K562 (cell line): ENCODE measurements around the gene AGL. TPM values are rescaled to one million over a fixed set of nuclear protein-coding genes. Genes with fewer than 3 reads are reported as not detected.

Source experiments
- C11orf30 ChIP-seq: fragments of 450-650 bp; IDR thresholded peaks from 2 replicates; pipeline ENCODE4 v1.6.1; 2016; ENCODE audit warnings: low read depth, mild to moderate bottlenecking
- CBX1 ChIP-seq: sonication (generic); IDR thresholded peaks from 2 replicates; pipeline ENCODE4 v1.6.1; 2016; ENCODE audit warnings: antibody characterized with exemption, low read depth, mild to moderate bottlenecking
- ESRRB ChIP-seq: fragments of 250-450 bp; sonication (Bioruptor Pico); IDR thresholded peaks from 2 replicates; pipeline ENCODE4 v1.5.0; 2020; ENCODE audit warnings: mild to moderate bottlenecking, moderate library complexity, borderline replicate concordance
- HDAC2 ChIP-seq: fragments of 450-650 bp; IDR thresholded peaks from 2 replicates; pipeline ENCODE4 v1.6.1; 2016; ENCODE audit warnings: mild to moderate bottlenecking
- LCOR ChIP-seq: sonication (generic); formaldehyde crosslinking; IDR thresholded peaks from 2 replicates; pipeline ENCODE4 v1.8.0; 2022; ENCODE audit warnings: mild to moderate bottlenecking, missing genetic modification reagents
- NFE2L1 ChIP-seq: fragments of 450-650 bp; IDR thresholded peaks from 2 replicates; pipeline ENCODE4 v1.6.1; 2016; ENCODE audit warnings: missing genetic modification characterization, low read depth, mild to moderate bottlenecking, missing compliant biosample characterization, moderate library complexity, borderline replicate concordance
- PRMT5 ChIP-seq: sonication (generic); formaldehyde crosslinking; IDR thresholded peaks from 2 replicates; pipeline ENCODE4 v1.5.0; 2020; ENCODE audit warnings: missing genetic modification reagents
- RB1 ChIP-seq: fragments of 450-650 bp; IDR thresholded peaks from 2 replicates; pipeline ENCODE4 v1.6.1; 2017; ENCODE audit warnings: low read depth, mild to moderate bottlenecking
- SMARCA5 ChIP-seq: fragments of 450-650 bp; IDR thresholded peaks from 2 replicates; pipeline ENCODE4 v1.6.1; 2016
- SP1 ChIP-seq: sonication (generic); formaldehyde crosslinking; IDR thresholded peaks from 2 replicates; pipeline ENCODE4 v1.8.1; 2022; ENCODE audit warnings: mild to moderate bottlenecking, missing genetic modification reagents
- SREBF1 ChIP-seq: fragments of 150-350 bp; IDR thresholded peaks from 2 replicates; pipeline ENCODE4 v1.6.1; 2014; ENCODE audit warnings: antibody characterized with exemption, low read depth, low read length, borderline replicate concordance
- U2AF2 ChIP-seq: fragments of 200-400 bp; formaldehyde crosslinking; optimal IDR thresholded peaks from 2 replicates; pipeline ENCODE3; 2017; ENCODE audit warnings: low read depth, mild to moderate bottlenecking, low read length
- ZBTB12 ChIP-seq: fragments of 250-450 bp; sonication (Bioruptor Pico); IDR thresholded peaks from 2 replicates; pipeline ENCODE4 v1.4.0; 2020
- ZBTB17 ChIP-seq: fragments of 450-650 bp; formaldehyde crosslinking; IDR thresholded peaks from 2 replicates; pipeline ENCODE4 v1.4.0; 2020; ENCODE audit warnings: mild to moderate bottlenecking
- ZC3H8 ChIP-seq: fragments of 450-650 bp; IDR thresholded peaks from 2 replicates; pipeline ENCODE4 v1.6.1; 2017
- ZNF121 ChIP-seq: sonication (generic); formaldehyde crosslinking; conservative IDR thresholded peaks from 2 replicates; pipeline ENCODE4 v1.8.0; 2022; ENCODE audit warnings: missing genetic modification reagents
- ZNF707 ChIP-seq: fragments of 250-450 bp; sonication (Bioruptor Pico); conservative IDR thresholded peaks from 2 replicates; pipeline ENCODE4 v1.8.0; 2022; ENCODE audit warnings: inconsistent platforms, mild to moderate bottlenecking, moderate library complexity
- ZNF766 ChIP-seq: fragments of 200-800 bp; sonication (Bioruptor generic); conservative IDR thresholded peaks from 2 replicates; pipeline ENCODE4 v1.6.1; 2016; ENCODE audit warnings: missing genetic modification characterization, missing compliant biosample characterization
- polyA plus RNA-seq, 8 experiments: library from polyadenylated mRNA; depleted of rRNA in 4 of 8; stranded (reverse) in 5 of 8; unstranded in 3 of 8; fragments of >200 nt; fragmentation: Nextera tagmentation in 2 of 8; fragmentation: Illumina TruSeq in 1 of 8; extraction: Ambion mirVana in 2 of 8; extraction: Trizol in 1 of 8; gene quantifications; 2 replicates each; pipeline versions ENCODE4 v1.2.1 to v1.2.3, GENCODE V29; 2011 to 2014; ENCODE audit warnings: inconsistent platforms in 1 of 8, missing spikeins in 1 of 8
- total RNA-seq, 7 experiments: library from RNA; depleted of rRNA in 6 of 7; stranded (reverse); fragments of >200 nt in 6 of 7; fragmentation: Illumina TruSeq in 2 of 7; extraction: Trizol in 2 of 7; gene quantifications; 2 replicates each; pipeline versions ENCODE4 v1.2.1 to v1.2.3, GENCODE V29; 2011 to 2021; ENCODE audit warnings: low replicate concordance in 1 of 7
- TF ChIP-seq, protein P1 (sequence below): fragments of 250-450 bp; sonication (Bioruptor Pico); IDR thresholded peaks from 2 replicates; pipeline ENCODE4 v1.4.0; 2020
- TF ChIP-seq, protein P2 (sequence below): sonication (generic); formaldehyde crosslinking; IDR thresholded peaks from 2 replicates; pipeline ENCODE4 v1.8.1; 2022; ENCODE audit warnings: missing genetic modification reagents

Gene AGL
- total and polyA plus RNA-seq, 9 of the 15 experiments (the other 6 are each of a cell fraction or from before 2014, with no cell fraction given), result 6.3 to 20.4 (median 12.4) TPM

DNA sequence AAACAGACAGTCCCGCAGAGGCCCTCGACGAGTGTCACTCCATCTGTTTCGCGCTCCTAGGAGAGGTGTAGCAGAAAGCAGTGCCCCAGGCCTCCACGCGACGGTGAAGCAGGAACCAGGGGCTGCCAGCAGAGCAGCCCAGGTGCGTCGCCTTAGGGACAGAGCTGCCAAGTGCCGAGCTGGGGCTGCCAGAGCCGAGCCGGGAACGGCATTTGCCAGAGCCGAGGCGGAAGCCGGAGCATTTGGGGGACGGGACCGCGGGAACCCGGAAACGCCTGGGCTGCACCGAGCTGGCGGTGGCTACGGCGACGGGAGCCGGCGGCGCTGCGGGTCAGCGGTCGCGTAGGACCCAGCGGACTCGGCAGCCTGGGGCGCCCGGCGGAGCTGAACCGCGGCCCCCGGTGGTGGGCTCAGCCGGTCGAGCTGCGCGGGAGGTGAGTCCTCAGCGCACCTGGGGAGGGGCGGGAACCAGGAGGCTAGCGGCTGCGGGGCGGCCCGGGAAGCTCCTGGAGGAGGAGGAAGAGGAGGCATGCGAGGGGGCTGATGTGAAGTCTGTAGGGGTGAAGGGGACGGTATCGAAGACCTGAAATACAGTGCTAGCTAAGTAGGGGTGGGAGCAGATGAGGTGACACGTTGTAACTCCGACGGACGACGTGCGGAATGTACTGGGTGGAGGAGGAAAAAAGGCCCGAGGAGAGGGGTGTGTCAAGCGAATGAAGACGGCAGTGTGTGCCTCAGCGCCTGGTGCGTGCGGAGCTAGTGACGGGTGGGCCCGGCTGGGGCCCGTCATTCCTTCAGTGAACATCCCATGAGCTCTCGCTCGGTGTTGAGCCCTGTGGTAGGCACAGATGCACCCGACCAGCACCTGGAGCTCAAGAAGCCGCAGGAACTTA, 119.8 kb downstream of the AGL start, which contains the start of gene SLC35A3 (continued):
- TF ChIP-seq ZNF707 (CRISPR knock-in tag) (no peak), CBX1 (peak; percentile 97), SP1 (peak; percentile 73; the same call in 1 of the 2 replicates), SREBF1 (no peak), LCOR (CRISPR knock-in tag) (peak; percentile 73; the same call in 1 of the 2 replicates), SMARCA5 (no peak), NFE2L1 (tag) (no peak), ZBTB12 (CRISPR knock-in tag) (no peak), ZBTB17 (CRISPR knock-in tag) (peak; percentile 63; the same call in 1 of the 2 replicates), ESRRB (CRISPR knock-in tag) (no peak), ZNF766 (peak; percentile 38; the same call in 1 of the 2 replicates), RB1 (peak; percentile 96), HDAC2 (no peak), PRMT5 (peak; percentile 41; the same call in 1 of the 2 replicates), U2AF2 (no peak), C11orf30 (peak; percentile 93), ZNF121 (CRISPR knock-in tag) (no peak), ZC3H8 (no peak)
- TF ChIP-seq, protein P1, sequence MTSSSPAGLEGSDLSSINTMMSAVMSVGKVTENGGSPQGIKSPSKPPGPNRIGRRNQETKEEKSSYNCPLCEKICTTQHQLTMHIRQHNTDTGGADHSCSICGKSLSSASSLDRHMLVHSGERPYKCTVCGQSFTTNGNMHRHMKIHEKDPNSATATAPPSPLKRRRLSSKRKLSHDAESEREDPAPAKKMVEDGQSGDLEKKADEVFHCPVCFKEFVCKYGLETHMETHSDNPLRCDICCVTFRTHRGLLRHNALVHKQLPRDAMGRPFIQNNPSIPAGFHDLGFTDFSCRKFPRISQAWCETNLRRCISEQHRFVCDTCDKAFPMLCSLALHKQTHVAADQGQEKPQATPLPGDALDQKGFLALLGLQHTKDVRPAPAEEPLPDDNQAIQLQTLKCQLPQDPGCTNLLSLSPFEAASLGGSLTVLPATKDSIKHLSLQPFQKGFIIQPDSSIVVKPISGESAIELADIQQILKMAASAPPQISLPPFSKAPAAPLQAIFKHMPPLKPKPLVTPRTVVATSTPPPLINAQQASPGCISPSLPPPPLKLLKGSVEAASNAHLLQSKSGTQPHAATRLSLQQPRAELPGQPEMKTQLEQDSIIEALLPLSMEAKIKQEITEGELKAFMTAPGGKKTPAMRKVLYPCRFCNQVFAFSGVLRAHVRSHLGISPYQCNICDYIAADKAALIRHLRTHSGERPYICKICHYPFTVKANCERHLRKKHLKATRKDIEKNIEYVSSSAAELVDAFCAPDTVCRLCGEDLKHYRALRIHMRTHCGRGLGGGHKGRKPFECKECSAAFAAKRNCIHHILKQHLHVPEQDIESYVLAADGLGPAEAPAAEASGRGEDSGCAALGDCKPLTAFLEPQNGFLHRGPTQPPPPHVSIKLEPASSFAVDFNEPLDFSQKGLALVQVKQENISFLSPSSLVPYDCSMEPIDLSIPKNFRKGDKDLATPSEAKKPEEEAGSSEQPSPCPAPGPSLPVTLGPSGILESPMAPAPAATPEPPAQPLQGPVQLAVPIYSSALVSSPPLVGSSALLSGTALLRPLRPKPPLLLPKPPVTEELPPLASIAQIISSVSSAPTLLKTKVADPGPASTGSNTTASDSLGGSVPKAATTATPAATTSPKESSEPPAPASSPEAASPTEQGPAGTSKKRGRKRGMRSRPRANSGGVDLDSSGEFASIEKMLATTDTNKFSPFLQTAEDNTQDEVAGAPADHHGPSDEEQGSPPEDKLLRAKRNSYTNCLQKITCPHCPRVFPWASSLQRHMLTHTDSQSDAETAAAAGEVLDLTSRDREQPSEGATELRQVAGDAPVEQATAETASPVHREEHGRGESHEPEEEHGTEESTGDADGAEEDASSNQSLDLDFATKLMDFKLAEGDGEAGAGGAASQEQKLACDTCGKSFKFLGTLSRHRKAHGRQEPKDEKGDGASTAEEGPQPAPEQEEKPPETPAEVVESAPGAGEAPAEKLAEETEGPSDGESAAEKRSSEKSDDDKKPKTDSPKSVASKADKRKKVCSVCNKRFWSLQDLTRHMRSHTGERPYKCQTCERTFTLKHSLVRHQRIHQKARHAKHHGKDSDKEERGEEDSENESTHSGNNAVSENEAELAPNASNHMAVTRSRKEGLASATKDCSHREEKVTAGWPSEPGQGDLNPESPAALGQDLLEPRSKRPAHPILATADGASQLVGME (CRISPR knock-in tag), result 0 out of 2 replicates have a peak, but pooled peaks have one; percentile 28
- TF ChIP-seq, protein P2, sequence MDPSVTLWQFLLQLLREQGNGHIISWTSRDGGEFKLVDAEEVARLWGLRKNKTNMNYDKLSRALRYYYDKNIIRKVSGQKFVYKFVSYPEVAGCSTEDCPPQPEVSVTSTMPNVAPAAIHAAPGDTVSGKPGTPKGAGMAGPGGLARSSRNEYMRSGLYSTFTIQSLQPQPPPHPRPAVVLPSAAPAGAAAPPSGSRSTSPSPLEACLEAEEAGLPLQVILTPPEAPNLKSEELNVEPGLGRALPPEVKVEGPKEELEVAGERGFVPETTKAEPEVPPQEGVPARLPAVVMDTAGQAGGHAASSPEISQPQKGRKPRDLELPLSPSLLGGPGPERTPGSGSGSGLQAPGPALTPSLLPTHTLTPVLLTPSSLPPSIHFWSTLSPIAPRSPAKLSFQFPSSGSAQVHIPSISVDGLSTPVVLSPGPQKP (CRISPR knock-in tag), result no peak
